Endothelial cell of umbilical vein (primary cell): ENCODE results near the gene RIPOR3. TPM values are rescaled to one million over a fixed set of nuclear protein-coding genes. Genes with fewer than 3 reads are reported as not detected.

Source experiments
- BruUV-seq: library from RNA; stranded (reverse); fragments of 400-500 nt; replicated peaks from 2 replicates; lab custom pipeline; 2021; lab: Mats Ljungman, UMichigan
- CTCF ChIA-PET: fragments of 300-600, 350-600 bp; sonication (Branson Sonifier 250); formaldehyde crosslinking; loops from one replicate; lab custom pipeline; 2021; ENCODE audit warnings: antibody characterized with exemption, inconsistent platforms; lab: Charles Lee
- POLR2A ChIA-PET: fragments of 300-600, 350-600 bp; sonication (Branson Sonifier 250); formaldehyde crosslinking; loops from one replicate; lab custom pipeline; 2021; ENCODE audit warnings: antibody characterized with exemption, inconsistent platforms; lab: Charles Lee
- DNase-seq: peaks from one replicate; pipeline ENCODE4 v3.0.0-alpha.2; 2011; ENCODE audit warnings: low read depth, low spot score
- FAIRE-seq: peaks from 2 replicates; lab custom pipeline; 2011; peaks lifted over from hg19 to GRCh38; lab: Jason Lieb, UNC
- H2AFZ ChIP-seq: 2 replicates; pipeline ENCODE4 v1.6.0; 2012; ENCODE audit warnings: low read depth, low read length, control low read depth, inconsistent platforms
- H3K27ac ChIP-seq: 2 replicates; pipeline ENCODE4 v1.5.1; 2011; ENCODE audit warnings: low read depth, mild to moderate bottlenecking, control low read depth, low read length, moderate library complexity; ENCODE audit not compliant: insufficient read depth
- H3K27me3 ChIP-seq, 2 experiments: 2 replicates each; pipeline versions ENCODE4 v1.6.0 to v1.6.1; 2011; ENCODE audit warnings: low read length in 2 of 2, mixed read lengths in 1 of 2; ENCODE audit not compliant: control insufficient read depth in 2 of 2, insufficient read depth in 2 of 2
- H3K36me3 ChIP-seq, 2 experiments: 2 replicates in 1 of 2; 3 replicates in 1 of 2; pipeline ENCODE4 v1.5.1; 2011; ENCODE audit warnings: low read length in 2 of 2, mild to moderate bottlenecking in 1 of 2, moderate library complexity in 1 of 2; ENCODE audit not compliant: control insufficient read depth in 2 of 2, insufficient read depth in 2 of 2; ENCODE audit errors: extremely low read depth in 1 of 2
- H3K4me1 ChIP-seq: 3 replicates; pipeline ENCODE4 v1.5.1; 2011; ENCODE audit warnings: mild to moderate bottlenecking, low read length; ENCODE audit not compliant: control insufficient read depth, insufficient read depth; ENCODE audit errors: extremely low read depth
- H3K4me2 ChIP-seq: 2 replicates; pipeline ENCODE4 v1.6.1; 2011; ENCODE audit warnings: low read length, control low read depth, mixed read lengths; ENCODE audit not compliant: insufficient read depth
- H3K4me3 ChIP-seq, 3 experiments: fragments of 200-600 bp in 1 of 3; sonication (generic), shearing (Covaris generic) in 1 of 3; replicated peaks in 1 of 3; 2 replicates each; pipeline ENCODE4 v1.5.1; 2011 to 2016; ENCODE audit warnings: control low read depth in 3 of 3, low read length in 3 of 3, mild to moderate bottlenecking in 2 of 3, inconsistent platforms in 1 of 3, low read depth in 1 of 3, moderate library complexity in 1 of 3; ENCODE audit not compliant: insufficient read depth in 1 of 3
- H3K79me2 ChIP-seq: 2 replicates; pipeline ENCODE4 v1.6.0; 2012; ENCODE audit warnings: low read length, inconsistent platforms; ENCODE audit not compliant: control insufficient read depth, insufficient read depth
- H3K9ac ChIP-seq: replicated peaks from 2 replicates; pipeline ENCODE3; 2011; ENCODE audit warnings: low read length, control low read depth; ENCODE audit not compliant: insufficient read depth; ENCODE audit errors: extremely low read depth
- H3K9me1 ChIP-seq: replicated peaks from 3 replicates; pipeline ENCODE4 v1.6.0; 2011; ENCODE audit warnings: mild to moderate bottlenecking, low read length; ENCODE audit not compliant: control insufficient read depth, insufficient read depth; ENCODE audit errors: extremely low read depth
- H3K9me3 ChIP-seq: replicated peaks from 2 replicates; pipeline ENCODE4 v1.5.1; 2012; ENCODE audit warnings: low read length, inconsistent platforms; ENCODE audit not compliant: control insufficient read depth, insufficient read depth
- H4K20me1 ChIP-seq: replicated peaks from 2 replicates; pipeline ENCODE3; 2011; ENCODE audit warnings: mild to moderate bottlenecking, low read length; ENCODE audit not compliant: control insufficient read depth, insufficient read depth; ENCODE audit errors: extremely low read depth
- CTCF ChIP-seq, 2 donors: IDR thresholded peaks; 1 replicate in 1 of 2; 2 replicates in 1 of 2; pipeline ENCODE4 v1.5.1; 2011; ENCODE audit warnings: low read length in 2 of 2, mild to moderate bottlenecking in 2 of 2, moderate library complexity in 2 of 2, control low read depth in 1 of 2, inconsistent platforms in 1 of 2, low read depth in 1 of 2; ENCODE audit not compliant: insufficient read depth in 1 of 2; ENCODE audit errors: extremely low read depth in 1 of 2
- EZH2 ChIP-seq: IDR thresholded peaks from 2 replicates; pipeline ENCODE4 v1.6.1; 2012; ENCODE audit warnings: borderline replicate concordance, low read depth, mild to moderate bottlenecking, moderate library complexity, low read length, inconsistent platforms; ENCODE audit not compliant: severe bottlenecking
- FOS ChIP-seq: IDR thresholded peaks from 2 replicates; pipeline ENCODE4 v1.6.1; 2011; ENCODE audit warnings: mild to moderate bottlenecking, low read length, moderate library complexity, borderline replicate concordance; ENCODE audit not compliant: insufficient read depth
- GATA2 ChIP-seq: IDR thresholded peaks from 2 replicates; pipeline ENCODE4 v1.7.0; 2011; ENCODE audit warnings: low read depth, mild to moderate bottlenecking, moderate library complexity, mixed read lengths, low read length; ENCODE audit not compliant: insufficient read length, insufficient read depth
- JUN ChIP-seq: IDR thresholded peaks from 2 replicates; pipeline ENCODE4 v1.6.1; 2011; ENCODE audit warnings: borderline replicate concordance, low read depth; ENCODE audit not compliant: insufficient read length, insufficient read depth
- MAX ChIP-seq: IDR thresholded peaks from 2 replicates; pipeline ENCODE4 v1.6.1; 2011; ENCODE audit not compliant: insufficient read depth, insufficient read length
- MYC ChIP-seq: IDR thresholded peaks from one replicate; pipeline ENCODE4 v1.6.1; 2011; ENCODE audit warnings: mild to moderate bottlenecking, low read depth, low read length
- POLR2A ChIP-seq: IDR thresholded peaks from 2 replicates; pipeline ENCODE4 v1.6.1; 2012; ENCODE audit warnings: low read depth, mild to moderate bottlenecking, control low read depth, low read length
- POLR2AphosphoS5 ChIP-seq: IDR thresholded peaks from 2 replicates; pipeline ENCODE4 v1.6.1; 2012; ENCODE audit warnings: low read depth, mild to moderate bottlenecking, control low read depth, low read length, moderate library complexity; ENCODE audit not compliant: insufficient read depth
- dilution Hi-C: fragments of 300-500 bp; cut with MboI; formaldehyde crosslinking; loops from one replicate; pipeline ENCODE4 v1.15.0; 2019; ENCODE audit warnings: low sequenced_read_pairs; ENCODE audit not compliant: extremely low pct_ligation_motif_present
- intact Hi-C: fragments of 100-400 bp; cut with micrococcal nuclease; formaldehyde crosslinking; loops from one replicate; pipeline ENCODE4 v1.10.0; 2022
- polyA plus RNA-seq, 4 experiments: library from polyadenylated mRNA; depleted of rRNA in 3 of 4; stranded (reverse) in 3 of 4; unstranded in 1 of 4; fragments of >200 nt; gene quantifications; 2 replicates each; pipeline versions ENCODE4 v1.2.1 to v1.2.3, GENCODE V29; 2011 to 2012; ENCODE audit warnings: missing spikeins in 1 of 4
- total RNA-seq: library from RNA; stranded (reverse); gene quantifications from 2 replicates; pipeline ENCODE4 v1.2.3, GENCODE V29; 2021

Gene RIPOR3
- total and polyA plus RNA-seq, 2 donors (not counting 3 experiments of a cell fraction or from before 2014, with no cell fraction given) = not detected

- BruUV-seq = no TSS peak
- Histone ChIP-seq H3K9ac (no peak overlapping the region), H3K36me3 (no peaks in the 10 kb centered on the region), H4K20me1 (no peaks in the 10 kb centered on the region), H2AFZ (no peak overlapping the region), H3K79me2 (no peaks in the 10 kb centered on the region), H3K9me1 (no peaks in the 10 kb centered on the region), H3K27me3 (no peaks in the 10 kb centered on the region), H3K4me3 (no peak overlapping the region), H3K9me3 (no peaks in the 10 kb centered on the region), H3K27ac (no peak overlapping the region), H3K4me1 (no peaks in the 10 kb centered on the region), H3K4me2 (no peak overlapping the region)
- DNase-seq (no peak), FAIRE-seq (no peak)
- TF ChIP-seq GATA2 (no peak), FOS (no peak), MYC (no peak), POLR2AphosphoS5 (no peak), JUN (no peak), EZH2 (no peak), CTCF (IDR thresholded peaks at IDR 0.05; ENCODE audit: extremely low read depth in 1 of 2, insufficient read depth in 1 of 2, low read depth in 1 of 2, low read length in 2 of 2) (no peak), POLR2A (no peak), MAX (no peak)
- dilution Hi-C loops (no loop called here), intact Hi-C loops (no loop called here)
- POLR2A ChIA-PET = no interaction called here
- CTCF ChIA-PET = no interaction called here
Observed at GRCh38 chr20:50602432-50603088, 88.8 kb downstream of the RIPOR3 start.
